ENCODE measurements around the gene TRAK1.

The TRAK1 gene

DNA sequence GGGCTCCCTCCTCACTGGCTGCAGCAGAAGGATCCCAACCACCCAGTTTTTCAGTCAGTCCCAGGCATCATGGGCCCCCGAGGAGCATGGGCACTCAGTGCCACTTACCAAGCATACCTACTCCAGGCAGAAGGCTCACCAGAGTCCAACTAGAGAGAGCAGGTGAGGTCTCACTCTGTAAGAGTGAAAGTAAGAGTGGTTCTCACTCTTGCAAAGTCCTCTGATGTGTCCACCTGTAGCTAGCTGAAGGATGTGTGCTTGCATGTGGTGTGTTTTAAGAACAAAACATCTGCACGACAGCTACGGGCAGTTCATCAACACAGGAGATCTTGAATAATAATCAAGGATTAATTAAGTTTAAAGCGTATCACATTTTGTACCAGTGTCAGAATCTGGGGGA is 125.1 kb downstream of the TRAK1 start:
- no peak for DNase-seq

DNA sequence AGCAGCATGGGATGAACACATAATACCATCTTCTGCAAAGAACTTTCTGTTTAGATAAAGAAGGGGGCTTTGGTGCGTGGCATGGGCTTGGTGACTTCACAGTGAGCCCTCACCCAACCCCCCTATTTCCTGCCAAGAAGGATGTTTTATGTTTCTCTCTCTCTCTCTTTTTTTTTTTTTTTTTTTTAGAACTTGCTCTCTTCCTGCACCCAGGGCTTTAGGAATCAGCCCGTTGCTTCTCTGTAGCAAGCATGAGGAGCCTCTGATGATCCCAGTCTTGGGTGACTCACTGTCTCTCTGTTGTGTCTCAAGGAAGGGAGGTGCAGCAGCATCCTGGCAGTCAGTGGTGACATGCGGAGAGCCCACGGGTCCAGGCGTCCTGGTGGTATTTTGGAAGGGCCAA is 125.8 kb downstream of the TRAK1 start:
- peak; percentile 6 for DNase-seq

DNA sequence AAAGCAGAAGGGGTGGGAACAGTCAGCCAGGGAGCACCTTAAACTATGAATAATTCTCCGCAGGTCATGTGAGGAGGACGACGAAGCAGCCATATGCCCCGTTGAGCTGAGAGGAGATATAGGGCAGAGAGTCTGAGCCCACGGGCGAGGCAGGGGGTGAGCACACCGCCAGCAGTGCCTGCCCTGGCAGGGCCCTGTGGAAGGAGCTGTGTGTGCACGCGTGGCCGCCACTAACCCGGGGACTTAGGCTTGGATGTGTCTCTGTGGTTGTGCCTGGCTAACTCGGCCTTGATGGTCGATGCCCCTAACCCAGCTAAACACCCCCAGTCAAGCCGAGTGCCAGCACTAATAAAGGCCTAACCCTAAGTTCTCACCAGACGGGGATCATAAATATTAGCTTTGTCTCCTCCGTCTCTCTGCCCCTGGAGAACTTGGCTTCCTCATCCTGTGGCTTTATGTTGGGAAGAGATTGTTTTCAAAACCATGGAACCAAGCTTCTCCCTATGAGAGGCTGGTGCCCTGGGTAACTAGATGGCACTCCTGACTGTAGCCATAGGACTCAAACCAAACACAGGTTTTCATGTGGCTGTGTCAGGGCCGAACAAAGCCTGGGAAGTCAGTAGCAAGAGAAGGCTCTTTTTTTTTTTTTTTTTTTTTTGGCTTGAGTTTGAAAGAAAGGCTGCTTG is 129.4 kb downstream of the TRAK1 start:
- DNase-seq, result no peak

DNA sequence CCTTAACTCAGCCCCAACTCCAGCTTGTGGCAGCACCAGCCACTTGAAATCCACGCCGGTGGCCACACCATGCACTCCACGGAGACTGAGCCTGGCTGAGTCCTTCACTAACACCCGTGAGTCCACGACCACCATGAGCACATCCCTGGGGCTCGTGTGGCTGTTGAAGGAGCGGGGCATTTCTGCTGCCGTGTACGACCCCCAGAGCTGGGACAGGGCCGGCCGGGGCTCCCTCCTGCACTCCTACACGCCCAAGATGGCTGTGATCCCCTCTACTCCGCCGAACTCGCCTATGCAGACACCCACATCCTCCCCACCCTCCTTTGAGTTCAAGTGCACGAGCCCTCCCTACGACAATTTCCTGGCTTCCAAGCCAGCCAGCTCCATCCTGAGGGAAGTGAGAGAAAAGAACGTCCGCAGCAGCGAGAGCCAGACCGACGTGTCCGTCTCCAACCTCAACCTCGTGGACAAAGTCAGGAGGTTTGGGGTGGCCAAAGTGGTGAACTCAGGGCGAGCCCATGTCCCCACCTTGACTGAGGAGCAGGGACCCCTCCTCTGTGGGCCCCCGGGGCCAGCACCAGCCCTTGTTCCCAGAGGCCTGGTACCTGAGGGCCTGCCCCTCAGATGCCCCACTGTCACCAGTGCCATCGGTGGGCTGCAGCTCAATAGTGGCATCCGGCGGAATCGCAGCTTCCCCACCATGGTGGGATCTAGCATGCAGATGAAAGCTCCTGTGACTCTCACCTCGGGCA is 132.0 kb downstream of the TRAK1 start:
- no peak for DNase-seq

DNA sequence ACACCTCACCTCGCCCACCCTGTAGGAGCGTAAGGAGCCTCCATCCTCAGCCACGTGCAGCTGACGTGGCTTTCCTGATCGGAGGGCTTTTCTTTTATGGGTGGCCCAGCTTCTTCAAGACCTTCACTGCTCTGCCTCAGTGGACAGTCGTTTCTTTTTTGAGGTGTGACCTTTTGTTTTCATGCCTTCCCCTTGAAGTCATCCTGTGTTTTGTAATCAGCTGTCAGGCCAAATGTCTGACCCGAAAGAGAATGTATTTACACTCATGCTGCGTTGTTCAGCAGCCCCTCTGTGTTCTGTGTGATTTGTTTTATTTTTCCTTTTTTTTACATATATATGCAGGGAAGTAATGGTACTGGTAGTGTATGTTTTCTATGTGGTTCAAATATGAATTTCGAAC is 133.0 kb downstream of the TRAK1 start:
- DNase-seq, result no peak

DNA sequence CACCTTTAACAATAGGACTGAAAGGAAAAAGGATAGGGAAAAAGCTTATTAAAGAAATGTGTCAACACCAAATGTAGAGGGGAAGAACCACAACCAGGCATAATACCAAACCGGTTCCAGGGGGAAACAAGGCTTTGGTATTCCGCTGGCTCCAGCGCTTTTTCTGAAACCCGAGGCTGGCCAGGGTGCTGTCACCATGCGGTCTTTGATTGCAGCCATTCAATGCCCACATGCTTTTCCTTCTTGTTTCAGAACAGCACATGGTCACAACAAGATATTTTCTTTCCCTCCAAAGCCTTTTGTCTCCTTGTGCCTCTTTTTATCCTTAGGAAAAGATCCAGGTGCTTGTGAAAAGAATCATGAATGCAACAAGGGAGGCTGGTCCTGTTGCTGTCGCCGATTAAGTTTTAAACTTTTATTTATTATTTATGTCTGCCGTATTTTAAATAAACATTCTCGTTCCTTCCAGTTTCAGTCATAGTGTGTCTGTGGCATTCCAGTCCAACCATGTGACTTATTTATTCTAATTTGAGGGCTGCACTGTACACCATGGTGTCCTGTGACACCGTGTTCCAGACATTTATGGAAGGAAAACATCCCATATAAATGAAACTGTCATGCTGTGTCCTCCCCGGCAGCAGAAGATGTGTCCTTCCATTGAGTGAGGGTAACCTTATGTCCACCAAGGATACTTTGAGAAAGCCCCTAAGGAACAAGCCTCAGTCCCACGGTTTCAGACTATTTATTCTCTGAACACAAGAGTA is 133.7 kb downstream of the TRAK1 start:
- DNase-seq, result no peak

DNA sequence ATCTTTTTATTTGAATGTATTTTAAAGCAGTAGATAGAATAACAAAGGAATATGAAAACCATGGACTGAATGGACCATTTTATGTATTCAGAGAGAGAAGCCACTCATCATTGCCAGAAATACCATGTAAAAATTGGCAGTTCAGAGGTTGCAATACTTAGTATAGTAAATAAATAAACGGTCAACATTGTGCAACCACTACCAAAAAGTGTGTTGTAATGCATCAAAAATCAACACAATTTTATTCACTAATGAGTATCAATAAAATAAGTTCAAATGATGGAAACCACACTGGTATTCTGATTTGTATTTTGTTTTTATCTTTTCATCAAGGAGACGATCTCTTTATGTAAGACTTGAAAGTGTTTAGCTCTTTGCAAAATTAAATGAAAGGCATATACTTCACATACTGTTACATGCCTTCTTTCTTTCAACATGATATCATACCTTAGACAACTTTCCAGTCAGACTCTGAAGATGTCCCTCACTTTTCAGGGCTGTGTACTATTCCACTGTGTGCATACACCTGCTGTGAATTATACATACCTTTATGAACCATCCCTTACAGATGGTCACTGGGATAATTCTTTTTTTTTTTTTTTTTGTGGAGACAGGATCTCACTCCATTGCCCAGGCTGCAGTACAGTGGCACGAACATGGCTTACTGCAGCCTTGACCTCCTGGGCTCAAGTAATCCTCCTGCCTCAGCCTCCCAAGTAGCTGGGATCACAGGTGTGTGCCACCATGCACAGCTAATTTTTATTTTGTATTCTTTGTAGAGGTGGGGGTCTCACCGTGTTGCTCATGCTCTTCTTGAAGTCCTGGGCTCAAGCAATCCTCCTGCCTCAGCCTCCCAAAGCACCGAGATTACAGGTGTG is 134.6 kb downstream of the TRAK1 start:
- no peak for DNase-seq

DNA sequence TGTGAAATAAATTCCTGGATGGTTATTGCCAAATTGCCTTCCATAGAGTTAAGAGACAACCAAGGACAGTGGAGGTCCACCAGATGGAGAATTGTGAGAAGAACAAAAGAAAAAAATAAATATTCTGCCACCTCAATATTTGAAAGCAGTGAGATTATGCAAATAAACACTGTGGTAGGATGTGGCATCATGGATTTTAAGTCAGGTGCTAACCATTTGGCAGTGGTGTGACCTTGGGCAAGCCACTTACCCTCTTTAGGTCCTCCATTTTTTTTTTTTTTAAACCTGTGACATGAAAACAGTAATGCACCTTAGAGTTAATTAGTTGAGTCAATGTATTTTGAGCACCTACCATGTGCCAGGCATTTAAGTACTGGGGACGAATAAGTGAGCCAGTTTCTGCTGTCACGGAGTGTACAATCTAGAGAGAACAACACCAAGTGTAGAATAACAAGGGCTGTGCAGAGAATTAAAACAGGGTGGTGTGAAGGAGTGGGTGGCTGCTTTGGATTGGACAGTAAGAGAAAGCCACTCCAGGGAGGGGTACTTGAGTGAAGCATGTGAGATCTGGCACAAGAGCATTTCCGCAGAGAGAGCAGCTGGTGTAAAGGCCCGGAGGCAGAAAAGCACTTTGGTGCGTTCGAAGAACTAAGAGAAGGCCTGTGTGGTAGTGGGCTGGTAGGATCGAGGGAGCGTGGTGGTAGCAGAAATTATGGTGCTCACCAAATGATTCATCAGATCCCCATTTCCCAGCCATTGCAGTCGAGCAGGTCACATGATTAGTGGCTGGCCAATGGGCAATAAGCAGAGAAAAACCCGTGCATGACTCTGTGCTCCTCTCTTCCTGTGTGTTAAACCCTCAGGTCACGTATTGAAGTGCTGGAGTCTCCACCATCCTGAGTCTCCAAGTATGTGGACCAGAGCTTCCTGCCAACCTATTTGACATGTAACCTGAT is 135.6 kb downstream of the TRAK1 start:
- DNase-seq, result peak; percentile 7

DNA sequence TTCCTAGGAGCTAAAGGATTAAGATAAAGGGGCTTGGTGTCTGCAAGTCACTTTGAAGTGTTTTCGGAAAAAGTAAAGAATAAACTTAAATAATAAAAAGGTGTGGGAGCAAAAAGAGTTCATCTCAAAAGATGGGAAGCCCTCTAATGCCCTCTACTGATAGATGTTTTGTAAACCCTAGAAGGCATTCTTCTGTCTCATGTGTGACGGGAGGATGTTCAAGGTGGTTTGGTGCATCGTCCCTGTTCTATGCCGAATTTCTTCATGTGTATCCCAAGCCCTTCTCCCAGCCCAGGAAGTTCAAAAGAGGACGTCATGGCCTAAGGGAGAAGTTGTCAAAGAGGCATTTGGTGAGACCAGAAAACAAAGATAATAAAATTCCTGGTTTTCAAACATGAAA is 137.6 kb downstream of the TRAK1 start:
- DNase-seq, result peak; percentile 36

DNA sequence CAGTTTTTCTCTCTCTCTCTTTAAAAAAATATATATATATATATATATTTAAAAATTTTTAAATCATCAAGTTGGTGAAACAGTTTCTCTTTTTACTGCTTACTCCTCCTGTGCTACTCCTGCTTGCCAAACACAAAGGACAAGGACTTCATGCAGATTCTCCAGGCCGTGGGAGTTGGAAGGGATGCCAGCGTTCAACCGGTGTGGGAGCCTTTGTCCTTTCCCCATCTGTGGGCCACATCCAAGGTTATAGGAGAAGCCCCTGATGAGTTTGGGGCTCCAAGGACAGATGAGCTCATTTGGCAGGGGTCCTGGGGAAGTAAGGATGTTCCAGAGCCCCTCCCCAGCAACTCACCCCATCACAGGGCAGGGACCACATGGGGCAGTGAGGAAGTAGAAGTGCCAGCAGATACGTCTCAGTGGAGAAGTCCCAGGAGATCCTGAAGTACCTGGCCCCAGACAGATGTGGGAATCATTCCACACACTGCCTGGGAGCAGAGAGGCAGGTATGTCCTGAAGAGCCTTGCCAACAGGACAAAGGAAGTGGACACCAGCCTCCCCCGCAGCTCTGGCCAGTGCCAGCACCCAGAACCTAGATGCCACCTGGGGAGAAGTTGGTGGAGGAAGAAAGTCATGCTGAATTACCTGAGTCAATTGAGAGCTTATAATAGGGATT is 138.2 kb downstream of the TRAK1 start:
- no peak for DNase-seq

DNA sequence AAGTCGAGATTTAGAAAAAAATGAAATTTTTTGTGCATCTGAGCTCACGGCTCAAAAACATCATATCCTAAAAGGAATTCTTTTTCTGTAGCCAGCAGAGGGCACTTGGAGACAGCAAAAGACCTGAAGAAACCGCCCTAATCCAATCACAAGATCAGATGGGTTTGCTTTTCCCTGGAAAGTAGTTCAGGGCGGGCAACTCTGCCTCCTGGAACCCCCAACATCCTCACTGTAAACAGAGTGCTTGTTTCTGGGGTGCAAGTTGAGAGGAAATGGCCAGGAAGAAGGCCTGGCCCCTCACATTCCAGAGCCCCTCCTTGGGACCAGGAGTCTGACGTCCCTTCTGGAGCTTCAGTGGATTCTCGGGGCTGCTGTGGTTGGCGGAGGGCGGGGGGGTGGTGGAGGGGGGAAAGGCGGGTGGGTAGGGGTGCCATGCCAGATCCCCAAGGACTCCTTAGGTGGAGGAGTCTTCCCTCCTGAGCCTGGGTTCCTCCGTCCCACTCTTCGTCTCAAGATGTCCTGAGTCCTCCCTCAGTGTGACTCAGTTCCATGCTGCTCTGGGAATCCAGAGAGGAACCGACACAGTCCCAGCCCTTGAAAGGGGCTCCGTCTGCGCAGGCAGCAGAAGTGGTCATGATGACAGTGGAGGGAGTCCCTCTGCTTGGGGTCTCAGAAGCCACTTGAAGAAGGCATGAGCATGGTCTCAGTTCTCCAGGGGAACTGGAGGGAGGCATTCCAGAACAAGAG is 139.0 kb downstream of the TRAK1 start:
- DNase-seq, result peak; percentile 62

DNA sequence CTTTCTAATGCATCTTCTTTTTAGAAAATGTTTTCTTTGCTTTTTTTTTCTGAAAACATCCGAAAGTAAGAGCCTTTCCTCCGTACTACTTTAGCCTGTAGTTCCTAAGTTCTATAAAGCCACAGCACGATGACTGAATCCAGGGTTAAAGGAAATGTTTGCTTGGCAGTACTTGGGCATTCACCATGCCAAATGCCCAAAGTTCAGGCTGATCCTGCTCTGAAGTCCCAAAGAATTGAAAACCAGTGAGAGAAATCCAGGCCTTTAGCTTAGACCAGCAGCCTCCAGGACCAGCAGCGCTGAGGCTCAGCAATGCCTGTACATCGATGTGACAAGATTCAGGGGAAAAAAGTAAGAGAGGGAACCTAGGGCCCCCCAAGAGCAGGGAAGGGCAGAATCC is 139.7 kb downstream of the TRAK1 start:
- no peak for DNase-seq

DNA sequence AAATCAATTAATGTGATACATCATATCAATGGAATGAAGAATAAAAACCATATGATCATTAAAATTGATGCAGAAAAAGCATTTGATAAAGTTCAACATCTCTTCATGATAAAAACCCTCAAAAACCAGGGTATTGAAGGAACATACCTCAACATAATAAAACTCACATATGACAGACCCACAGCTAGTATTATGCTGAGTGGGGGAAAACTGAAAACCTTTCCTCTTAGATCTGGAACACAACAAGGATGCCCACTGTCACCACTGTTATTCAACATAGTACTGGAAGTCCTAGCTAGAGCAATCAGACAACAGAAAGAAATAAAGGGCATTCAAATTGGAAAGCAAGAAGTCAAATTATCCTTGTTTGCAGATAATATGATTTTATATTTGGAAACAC is 144.4 kb downstream of the TRAK1 start:
- DNase-seq, result no peak

DNA sequence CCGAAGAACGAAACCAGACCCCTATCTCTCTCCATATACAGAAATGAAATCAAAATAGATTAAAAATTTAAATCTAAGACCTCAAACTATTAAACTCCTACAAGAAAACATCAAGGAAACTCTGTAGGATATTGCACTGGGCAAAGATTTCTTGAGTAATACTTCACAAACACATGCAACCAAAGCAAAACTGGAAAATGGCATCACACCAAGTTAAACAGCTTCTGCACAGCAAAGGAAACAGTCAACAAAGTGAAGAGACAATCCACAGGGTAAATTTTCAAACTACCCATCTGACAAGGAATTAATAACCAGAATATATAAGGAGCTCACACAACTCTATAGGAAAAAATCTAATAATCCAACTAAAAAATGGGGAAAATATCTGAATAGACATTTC is 145.5 kb downstream of the TRAK1 start:
- DNase-seq, result no peak

DNA sequence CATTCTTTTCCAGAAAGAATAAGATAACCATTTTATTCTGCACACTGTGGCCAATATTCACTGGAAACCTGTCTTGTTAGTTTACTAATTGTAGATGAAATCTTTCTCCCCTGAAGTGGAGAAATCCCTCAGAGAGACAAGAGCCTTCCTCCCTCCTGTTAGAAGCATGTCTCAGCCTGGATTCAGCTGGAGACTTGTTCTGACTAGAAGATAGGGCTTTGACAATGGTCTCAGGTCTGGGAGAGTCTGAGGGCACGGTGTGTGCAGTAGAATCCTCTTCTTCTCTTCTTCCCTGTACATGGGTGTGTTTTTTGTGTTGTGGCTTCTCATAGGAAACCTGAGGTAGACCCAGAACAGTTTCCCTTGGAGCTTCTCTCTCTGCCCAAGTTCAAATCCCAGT is 154.9 kb downstream of the TRAK1 start:
- no peak for DNase-seq

DNA sequence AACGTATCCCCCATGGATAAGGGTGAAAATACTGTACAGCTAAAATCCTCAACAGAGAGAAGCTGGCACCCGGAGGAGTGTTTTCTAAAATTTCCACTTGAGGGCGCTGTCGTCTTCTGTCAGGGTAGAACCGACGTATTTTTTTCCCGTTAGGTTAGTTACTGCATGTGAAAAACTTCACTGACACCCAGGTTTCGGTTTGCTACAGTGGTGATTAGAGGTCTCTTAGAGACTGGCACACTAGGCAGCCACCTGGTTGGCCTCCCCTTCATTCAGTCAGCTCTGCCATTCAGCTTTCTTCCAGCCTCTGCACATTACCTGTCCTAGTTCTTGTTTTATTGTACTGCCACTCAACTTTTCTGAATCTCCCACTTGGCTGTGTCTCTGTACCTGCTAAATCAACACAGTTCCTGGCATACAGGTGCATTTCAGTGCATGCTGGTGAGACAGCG is 156.4 kb downstream of the TRAK1 start:
- peak; percentile 81 for DNase-seq

DNA sequence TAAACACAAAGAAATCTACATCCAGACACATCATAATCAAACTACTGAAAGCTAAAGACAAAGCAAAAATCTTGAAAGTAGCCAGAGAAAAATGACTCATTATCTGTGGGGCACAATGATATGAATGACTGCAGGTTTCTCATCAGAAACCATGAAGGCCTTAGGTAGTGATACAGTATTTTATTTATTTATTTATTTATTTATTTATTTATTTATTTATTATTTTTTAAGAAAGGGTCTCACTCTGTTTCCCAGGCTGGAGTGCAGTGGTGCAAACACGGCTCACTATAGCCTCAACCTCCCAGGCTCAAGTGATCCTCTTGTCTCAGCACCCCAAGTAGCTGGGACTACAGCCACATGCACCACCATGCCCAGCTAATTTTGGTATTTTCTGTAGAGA is 159.6 kb downstream of the TRAK1 start:
- DNase-seq, result no peak

DNA sequence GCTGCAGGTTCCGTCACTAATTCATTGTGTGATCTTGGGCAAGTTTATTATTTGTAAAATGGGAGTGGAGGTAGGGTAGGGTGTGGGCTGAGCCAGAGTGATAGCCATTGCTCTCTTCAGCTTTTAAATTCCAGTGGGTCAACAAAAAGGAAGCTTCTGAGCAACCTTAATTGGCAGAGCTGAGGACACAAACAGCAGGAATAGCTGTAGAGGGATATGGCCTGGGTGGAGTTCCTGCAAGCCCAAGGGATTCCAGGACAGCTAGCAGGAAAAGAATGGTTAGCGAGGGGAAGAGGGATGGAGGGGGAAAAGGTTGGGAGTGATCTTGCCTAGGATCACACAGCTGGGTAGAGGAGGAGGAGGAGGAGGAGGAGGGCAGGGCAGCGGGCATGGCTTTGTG is 163.4 kb downstream of the TRAK1 start:
- DNase-seq, result no peak

DNA sequence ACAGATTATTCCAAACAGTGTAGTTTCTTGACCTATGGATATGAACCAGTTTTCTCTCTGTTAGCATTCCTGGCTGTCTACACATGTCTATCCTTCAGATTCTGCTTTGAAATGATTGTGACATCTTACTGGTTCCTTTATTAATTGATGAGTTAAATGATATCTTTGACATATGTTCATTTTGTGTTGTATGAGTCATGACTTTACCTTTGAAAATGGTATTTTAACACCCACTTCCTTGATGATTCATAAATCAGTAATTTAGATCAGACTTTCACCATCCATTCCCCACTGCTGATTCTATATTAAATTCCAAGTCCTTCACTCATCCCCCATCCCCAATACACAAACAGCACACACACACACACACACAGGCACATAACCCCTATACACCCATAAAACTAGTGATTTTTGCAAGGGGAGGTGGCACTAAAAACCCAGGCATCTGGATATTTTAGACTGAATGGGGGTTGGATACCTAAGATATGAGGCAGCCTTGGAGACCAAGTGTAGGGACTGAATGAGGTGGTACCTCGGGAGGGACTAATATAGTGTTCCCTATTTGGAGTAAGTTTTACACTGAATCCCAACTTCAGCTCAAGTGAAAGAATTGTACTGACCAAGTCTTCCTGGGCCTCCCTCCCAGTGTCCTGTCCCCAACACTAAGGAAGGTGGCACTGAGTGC is 165.1 kb downstream of the TRAK1 start:
- DNase-seq, result no peak

DNA sequence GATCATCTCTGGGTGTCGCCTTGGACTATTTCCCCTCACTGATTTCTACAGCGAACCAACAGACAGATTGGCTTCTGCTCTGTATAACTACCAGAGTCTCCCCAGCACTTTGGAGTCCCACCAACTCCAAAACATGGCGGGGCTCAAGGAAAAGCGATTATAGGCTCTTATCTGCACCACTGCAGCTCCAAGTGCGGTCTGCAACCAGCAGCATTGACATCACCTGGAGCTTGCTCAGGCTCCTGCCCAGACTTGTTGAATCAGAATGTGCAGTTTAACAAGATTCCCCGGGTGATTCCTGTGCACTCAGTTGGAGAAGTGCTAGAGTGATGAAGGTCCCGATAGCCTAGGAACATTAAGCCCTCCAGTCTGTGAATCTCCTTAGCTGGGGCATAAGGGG is 165.8 kb downstream of the TRAK1 start:
- DNase-seq, result no peak

All from hematopoietic multipotent progenitor cell treated with erythropoietin and hydrocortisone succinate and interleukin-3 and kit ligand, for 4 days (in vitro differentiated cells).